Glutamatergic neuron (in vitro differentiated cells): Measurements from ENCODE around the gene HPCA. TPM values are rescaled to one million over a fixed set of nuclear protein-coding genes. Genes with fewer than 3 reads are reported as not detected.
A peak's percentile ranks its signal among the peaks of the same experiment; 100 is the strongest.

Experiments used
- DNase-seq: peaks from one replicate; pipeline ENCODE4 v3.0.0; 2022
- H3K27ac Mint-ChIP-seq: one replicate; pipeline ENCODE4 v1.8.0; 2020; ENCODE audit warnings: mild to moderate bottlenecking, mixed read lengths, inconsistent platforms; ENCODE audit not compliant: unreplicated experiment
- H3K27me3 Mint-ChIP-seq: one replicate; pipeline ENCODE4 v1.8.0; 2020; ENCODE audit warnings: mild to moderate bottlenecking, moderate library complexity, mixed read lengths, inconsistent platforms; ENCODE audit not compliant: unreplicated experiment
- H3K36me3 Mint-ChIP-seq: one replicate; pipeline ENCODE4 v1.8.0; 2020; ENCODE audit warnings: mild to moderate bottlenecking, mixed read lengths, inconsistent platforms; ENCODE audit not compliant: unreplicated experiment
- H3K4me1 Mint-ChIP-seq: one replicate; pipeline ENCODE4 v1.8.0; 2020; ENCODE audit warnings: mild to moderate bottlenecking, low read depth, mixed read lengths, inconsistent platforms; ENCODE audit not compliant: unreplicated experiment
- H3K4me3 Mint-ChIP-seq: one replicate; pipeline ENCODE4 v1.8.0; 2020; ENCODE audit warnings: mild to moderate bottlenecking, mixed read lengths, inconsistent platforms; ENCODE audit not compliant: unreplicated experiment
- H3K9me3 Mint-ChIP-seq: one replicate; pipeline ENCODE4 v1.8.0; 2020; ENCODE audit warnings: mild to moderate bottlenecking, moderate library complexity, mixed read lengths, inconsistent platforms; ENCODE audit not compliant: unreplicated experiment
- CTCF ChIP-seq: fragments of 200-600 bp; sonication (generic); IDR thresholded peaks from one replicate; pipeline ENCODE4 v1.5.0; 2021; ENCODE audit not compliant: partially characterized antibody, unreplicated experiment
- total RNA-seq: library from RNA; stranded (reverse); fragmentation: NEBNext Ultra II Directional; extraction: Animal tissue kit (Norgen Biotek cat#: 25700); gene quantifications from one replicate; pipeline ENCODE4 v1.2.1, GENCODE V29; 2021; ENCODE audit not compliant: unreplicated experiment

The HPCA gene
- total RNA-seq, 1 donor from 2014 or later: 156 TPM

GRCh38 chr1:32871364-32872191, 14.7 kb upstream of the HPCA start:
- no peak for TF ChIP-seq CTCF
- no peak for DNase-seq
- Mint-ChIP-seq H3K27me3 (peaks cover 16% of the 10 kb centered on the region), H3K9me3 (peaks cover 31% of the 10 kb centered on the region), H3K4me1 (peaks cover 35% of the 10 kb centered on the region), H3K27ac (peak overlapping the region; percentile 98), H3K36me3 (peaks cover 9% of the 10 kb centered on the region), H3K4me3 (peak overlapping the region; percentile 95)

- peaks cover 8% of the 10 kb centered on the region for H3K36me3 Mint-ChIP-seq
- H3K4me3 Mint-ChIP-seq: peak overlapping the region; percentile 95
- no peak for TF ChIP-seq CTCF
These were observed 14.2 kb upstream of the HPCA start for GRCh38 chr1:32872192-32872460.

GRCh38 chr1:32873484-32873883, 12.8 kb upstream of the HPCA start:
- peaks cover 16% of the 10 kb centered on the region for H3K27me3 Mint-ChIP-seq
- no peak for TF ChIP-seq CTCF
- DNase-seq: no peak
- H3K9me3 Mint-ChIP-seq: peaks cover 25% of the 10 kb centered on the region
- H3K36me3 Mint-ChIP-seq: peaks cover 4% of the 10 kb centered on the region
- H3K4me3 Mint-ChIP-seq: no peak overlapping the region
- no peak overlapping the region for H3K27ac Mint-ChIP-seq
- H3K4me1 Mint-ChIP-seq: peaks cover 38% of the 10 kb centered on the region

More at GRCh38 chr1:32872192-32872460, 14.2 kb upstream of the HPCA start:
- Mint-ChIP-seq H3K4me1 (peaks cover 32% of the 10 kb centered on the region), H3K27me3 (peaks cover 16% of the 10 kb centered on the region), H3K9me3 (peaks cover 27% of the 10 kb centered on the region), H3K27ac (peak overlapping the region; percentile 98)
- no peak for DNase-seq

GRCh38 chr1:32874860-32875752, 11.2 kb upstream of the HPCA start:
- H3K4me1 Mint-ChIP-seq: peaks cover 27% of the 10 kb centered on the region
- peak overlapping the region; percentile 35 for H3K4me3 Mint-ChIP-seq
- H3K9me3 Mint-ChIP-seq: peaks cover 13% of the 10 kb centered on the region
- peak overlapping the region; percentile 72 for H3K27ac Mint-ChIP-seq
- peaks cover 7% of the 10 kb centered on the region for H3K27me3 Mint-ChIP-seq
- DNase-seq: no peak
- TF ChIP-seq CTCF: no peak
- no peaks in the 10 kb centered on the region for H3K36me3 Mint-ChIP-seq
